Keratinocyte (primary cell): ENCODE measurements around the gene NSDHL.

Experiments
- EZH2 ChIP-seq: IDR thresholded peaks from one replicate; pipeline ENCODE4 v1.6.1; 2012; ENCODE audit warnings: inconsistent platforms, mild to moderate bottlenecking, low read length, moderate library complexity
- TF ChIP-seq, protein P1 (sequence below), 3 experiments: IDR thresholded peaks in 1 of 3; conservative IDR thresholded peaks in 1 of 3; optimal IDR thresholded peaks in 1 of 3; 2 replicates in 2 of 3; 3 replicates in 1 of 3; pipeline versions ENCODE3 to v1.5.1; 2011; ENCODE audit warnings: low read length in 3 of 3, mild to moderate bottlenecking in 3 of 3, moderate library complexity in 2 of 3, control low read depth in 1 of 3, inconsistent platforms in 1 of 3; ENCODE audit not compliant: insufficient read depth in 2 of 3; ENCODE audit errors: extremely low read depth in 1 of 3

DNA sequence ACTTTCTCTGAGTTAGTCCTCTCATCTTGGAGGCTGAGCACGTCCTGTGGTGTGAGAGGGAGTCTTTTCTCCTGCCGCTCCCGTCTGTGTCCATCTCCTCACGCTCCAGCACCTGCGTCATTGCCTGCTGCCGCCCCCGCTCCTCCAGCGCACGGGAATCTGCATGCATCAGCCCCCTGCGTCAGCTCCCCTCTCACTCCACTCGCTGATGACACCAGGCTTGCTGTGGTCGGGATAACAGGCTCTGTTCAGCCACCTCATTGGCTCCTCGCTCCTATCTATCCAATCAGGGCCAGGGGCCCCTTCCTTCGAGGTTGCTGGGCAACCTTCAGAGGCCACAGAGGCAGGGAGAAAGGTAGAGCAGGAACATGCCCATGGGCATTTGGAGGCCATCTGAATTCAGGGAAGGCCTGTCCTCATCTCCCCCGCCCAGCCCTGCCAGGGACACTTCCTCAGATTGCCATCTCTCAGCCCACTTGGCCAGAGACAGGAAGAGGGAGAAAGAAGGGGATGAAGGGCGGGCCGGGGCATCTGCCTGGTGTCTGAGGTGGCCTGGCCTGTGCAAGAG is 76.3 kb downstream of the NSDHL start:
- TF ChIP-seq, protein P1, sequence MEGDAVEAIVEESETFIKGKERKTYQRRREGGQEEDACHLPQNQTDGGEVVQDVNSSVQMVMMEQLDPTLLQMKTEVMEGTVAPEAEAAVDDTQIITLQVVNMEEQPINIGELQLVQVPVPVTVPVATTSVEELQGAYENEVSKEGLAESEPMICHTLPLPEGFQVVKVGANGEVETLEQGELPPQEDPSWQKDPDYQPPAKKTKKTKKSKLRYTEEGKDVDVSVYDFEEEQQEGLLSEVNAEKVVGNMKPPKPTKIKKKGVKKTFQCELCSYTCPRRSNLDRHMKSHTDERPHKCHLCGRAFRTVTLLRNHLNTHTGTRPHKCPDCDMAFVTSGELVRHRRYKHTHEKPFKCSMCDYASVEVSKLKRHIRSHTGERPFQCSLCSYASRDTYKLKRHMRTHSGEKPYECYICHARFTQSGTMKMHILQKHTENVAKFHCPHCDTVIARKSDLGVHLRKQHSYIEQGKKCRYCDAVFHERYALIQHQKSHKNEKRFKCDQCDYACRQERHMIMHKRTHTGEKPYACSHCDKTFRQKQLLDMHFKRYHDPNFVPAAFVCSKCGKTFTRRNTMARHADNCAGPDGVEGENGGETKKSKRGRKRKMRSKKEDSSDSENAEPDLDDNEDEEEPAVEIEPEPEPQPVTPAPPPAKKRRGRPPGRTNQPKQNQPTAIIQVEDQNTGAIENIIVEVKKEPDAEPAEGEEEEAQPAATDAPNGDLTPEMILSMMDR (optimal IDR thresholded peaks at IDR 0.05 in 1 of 3, IDR thresholded peaks at IDR 0.05 in 1 of 3, conservative IDR thresholded peaks at IDR 0.05 in 1 of 3; ENCODE audit: extremely low read depth in 1 of 3, insufficient read depth in 2 of 3, low read length in 3 of 3), result no peak
- no peak for TF ChIP-seq EZH2
